Cardiac fibroblast (primary cell): Measurements from ENCODE around the gene LPP.

ENCODE experiments used
- DNase-seq, 2 donors: peaks; one replicate each; pipeline versions ENCODE4 v3.0.0 to v3.0.0-alpha.2; 2010; ENCODE audit warnings: low read depth in 2 of 2
- H3K4me3 ChIP-seq, 2 donors: replicated peaks in 1 of 2; 1 replicate in 1 of 2; 2 replicates in 1 of 2; pipeline ENCODE4 v1.5.1; 2011; ENCODE audit warnings: low read depth in 2 of 2, low read length in 2 of 2, mild to moderate bottlenecking in 2 of 2, moderate library complexity in 1 of 2
- CTCF ChIP-seq: IDR thresholded peaks from one replicate; pipeline ENCODE4 v1.5.1; 2011; ENCODE audit warnings: low read depth, mild to moderate bottlenecking, low read length, inconsistent platforms

LPP gene

DNA sequence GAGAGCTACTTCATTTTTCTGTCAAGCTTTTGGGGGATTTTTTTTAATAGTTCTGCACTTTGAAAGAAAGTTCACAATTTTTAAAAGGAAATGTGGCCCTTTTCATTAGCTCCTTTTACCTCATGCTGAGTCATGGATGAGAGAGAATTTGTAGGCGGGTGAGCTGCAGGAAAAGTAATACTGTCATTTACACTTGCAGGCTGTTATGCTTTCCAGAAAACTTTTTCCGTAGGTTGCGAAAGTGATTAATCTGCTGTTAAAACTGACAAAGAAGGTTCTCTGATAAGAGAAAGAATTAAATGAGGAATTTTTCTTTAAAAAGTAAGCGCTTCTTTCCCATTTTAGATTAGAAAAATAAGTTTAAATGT, 430.2 kb downstream of the LPP start:
- no peak for TF ChIP-seq CTCF
- peak; percentile 79 to 90 for DNase-seq
- no peak overlapping the region for H3K4me3 ChIP-seq

GRCh38 chr3:188584958-188585689, 431.2 kb downstream of the LPP start:
- DNase-seq: peak; percentile 27 to 51
- no peak for TF ChIP-seq CTCF
- no peak overlapping the region for H3K4me3 ChIP-seq

DNA sequence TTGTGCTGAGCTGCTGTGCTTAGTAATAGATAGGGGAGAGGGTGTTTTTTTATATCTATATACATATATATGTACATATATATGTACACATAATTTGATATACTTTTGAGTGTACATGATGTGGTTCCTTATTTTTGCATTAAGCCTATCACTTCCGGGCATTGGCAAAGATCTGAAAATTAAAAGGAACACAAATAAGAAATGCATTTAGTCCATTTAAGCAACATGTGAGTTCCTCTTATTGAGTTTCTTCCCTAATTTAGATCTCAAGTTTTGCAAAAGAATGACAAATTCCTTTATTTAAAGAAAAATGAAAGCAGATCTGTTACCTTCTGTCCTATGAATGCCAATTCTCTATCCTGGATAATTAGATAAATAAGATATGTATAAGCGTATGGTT, 435.1 kb downstream of the LPP start:
- DNase-seq: no peak
- TF ChIP-seq CTCF: no peak
- no peak overlapping the region for H3K4me3 ChIP-seq

- no peak for DNase-seq
- no peak overlapping the region for H3K4me3 ChIP-seq
- TF ChIP-seq CTCF: no peak
Measured at GRCh38 chr3:188589771-188590170, 435.8 kb downstream of the LPP start.

DNA sequence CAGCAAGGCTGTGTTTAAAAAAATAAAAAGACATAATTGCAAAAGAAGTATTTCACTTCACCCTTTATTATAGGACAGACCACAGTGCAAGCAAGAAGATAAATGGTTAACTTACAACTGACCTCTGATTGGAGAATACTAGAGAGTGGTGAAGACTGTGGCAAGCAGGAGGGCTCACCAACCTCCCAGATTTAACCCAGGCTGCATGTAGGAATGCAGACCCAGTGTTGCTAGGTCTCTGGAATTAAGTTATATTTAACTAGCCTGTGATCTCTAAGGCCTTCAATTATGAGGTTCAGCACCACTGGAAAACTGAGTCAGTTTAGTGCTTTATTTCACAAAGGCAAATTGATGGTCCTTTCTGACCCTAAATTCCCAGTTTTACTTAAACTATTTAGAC, 436.6 kb downstream of the LPP start:
- TF ChIP-seq CTCF: no peak
- no peak for DNase-seq
- no peak overlapping the region for H3K4me3 ChIP-seq

- no peak overlapping the region for H3K4me3 ChIP-seq
- peak; percentile 92 to 93 for DNase-seq
- no peak for TF ChIP-seq CTCF
Measured at GRCh38 chr3:188594139-188594538, 440.2 kb downstream of the LPP start.

DNA sequence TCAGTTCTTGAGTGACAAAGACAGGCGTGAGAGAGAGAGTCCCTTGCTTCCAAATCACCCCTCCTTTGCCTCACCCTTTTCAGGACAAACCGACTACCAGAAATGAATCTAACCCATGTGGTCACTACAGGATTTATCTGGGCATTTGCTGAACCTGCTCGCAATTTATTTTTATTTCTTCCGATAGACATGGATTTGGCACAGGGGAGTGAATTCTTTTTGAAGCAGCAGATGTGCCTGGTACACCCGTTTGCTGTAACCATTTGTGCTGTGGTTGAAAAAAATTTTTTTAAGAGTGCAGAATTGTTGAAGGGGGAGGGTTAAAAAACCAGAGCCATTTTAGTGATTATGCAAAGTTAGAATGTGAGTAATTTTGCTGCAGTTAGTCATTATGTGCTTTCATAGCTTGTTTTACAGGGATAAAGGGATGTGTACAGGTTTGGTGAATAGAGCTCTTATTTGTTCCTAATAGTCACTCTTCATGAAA, 442.0 kb downstream of the LPP start:
- no peak for TF ChIP-seq CTCF
- DNase-seq: peak; percentile 52 to 81
- H3K4me3 ChIP-seq: no peak overlapping the region
